Measurements from ENCODE around the gene STARD8.

DNA sequence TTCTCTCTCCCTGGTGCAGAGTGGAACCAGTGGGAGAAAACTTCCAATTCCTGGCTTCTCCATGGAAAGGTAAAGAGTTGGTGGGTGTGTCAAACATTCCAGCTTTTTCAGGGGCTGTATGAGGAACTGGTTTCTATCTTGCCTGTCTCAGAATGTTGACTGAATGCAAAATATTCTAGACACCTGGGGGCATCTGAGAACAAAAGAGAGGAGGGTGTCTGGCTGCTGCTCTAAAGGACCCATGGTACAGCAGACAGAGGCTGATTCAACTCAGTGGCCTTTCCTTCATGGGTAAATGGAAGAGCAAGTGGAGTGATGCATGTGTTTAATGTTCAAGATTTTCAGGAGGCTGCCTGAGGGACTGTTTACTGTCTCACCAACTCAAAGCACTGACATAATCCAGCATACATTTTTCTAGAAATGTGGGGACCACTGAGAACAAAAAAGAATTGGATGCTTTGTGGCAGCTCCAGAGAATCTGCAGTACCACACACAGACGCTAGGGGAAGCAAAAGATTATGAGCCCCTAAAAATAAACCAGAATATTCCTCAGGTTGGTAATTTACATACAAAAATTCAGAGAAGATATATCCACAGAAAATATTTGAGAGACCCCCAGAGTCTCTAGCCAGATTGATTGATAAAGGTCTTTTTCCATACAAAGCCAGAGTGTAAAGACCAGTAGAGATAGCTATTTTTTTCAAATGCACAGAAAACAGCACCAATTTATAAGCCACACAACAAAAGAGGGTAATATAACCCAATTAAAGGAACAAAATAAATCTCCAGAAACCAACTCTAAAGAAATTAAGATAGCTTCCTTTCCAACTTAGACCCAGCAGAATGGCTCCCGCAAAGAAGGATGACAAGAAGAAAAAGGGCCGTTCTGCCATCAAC lies 48.0 kb upstream of the STARD8 start:
- TF ChIP-seq KDM5A (IDR thresholded peaks at IDR 0.05) (no peak), PBX3 (IDR thresholded peaks at IDR 0.05) (no peak), RCOR1 (IDR thresholded peaks at IDR 0.05; ENCODE audit: low read depth, low read length) (no peak), POLR2A (IDR thresholded peaks at IDR 0.05; ENCODE audit: low read length) (no peak), POLR2AphosphoS2 (conservative IDR thresholded peaks at IDR 0.05; ENCODE audit: low read length) (no peak), BHLHE40 (IDR thresholded peaks at IDR 0.05; ENCODE audit: low read depth, low read length) (no peak)
- TF ChIP-seq, protein P1, sequence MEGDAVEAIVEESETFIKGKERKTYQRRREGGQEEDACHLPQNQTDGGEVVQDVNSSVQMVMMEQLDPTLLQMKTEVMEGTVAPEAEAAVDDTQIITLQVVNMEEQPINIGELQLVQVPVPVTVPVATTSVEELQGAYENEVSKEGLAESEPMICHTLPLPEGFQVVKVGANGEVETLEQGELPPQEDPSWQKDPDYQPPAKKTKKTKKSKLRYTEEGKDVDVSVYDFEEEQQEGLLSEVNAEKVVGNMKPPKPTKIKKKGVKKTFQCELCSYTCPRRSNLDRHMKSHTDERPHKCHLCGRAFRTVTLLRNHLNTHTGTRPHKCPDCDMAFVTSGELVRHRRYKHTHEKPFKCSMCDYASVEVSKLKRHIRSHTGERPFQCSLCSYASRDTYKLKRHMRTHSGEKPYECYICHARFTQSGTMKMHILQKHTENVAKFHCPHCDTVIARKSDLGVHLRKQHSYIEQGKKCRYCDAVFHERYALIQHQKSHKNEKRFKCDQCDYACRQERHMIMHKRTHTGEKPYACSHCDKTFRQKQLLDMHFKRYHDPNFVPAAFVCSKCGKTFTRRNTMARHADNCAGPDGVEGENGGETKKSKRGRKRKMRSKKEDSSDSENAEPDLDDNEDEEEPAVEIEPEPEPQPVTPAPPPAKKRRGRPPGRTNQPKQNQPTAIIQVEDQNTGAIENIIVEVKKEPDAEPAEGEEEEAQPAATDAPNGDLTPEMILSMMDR (IDR thresholded peaks at IDR 0.05): peak; percentile 14; the same call in 1 of the 3 replicates

Data from A549 (cell line).